CD14-positive monocyte (primary cell): ENCODE results near the gene CCDC107. TPM values are rescaled to one million over a fixed set of nuclear protein-coding genes. Genes with fewer than 3 reads are reported as not detected.

Source experiments
- DNase-seq, 3 donors: peaks; one replicate each; pipeline ENCODE4 v3.0.0-alpha.2; 2011 to 2022
- H2AFZ ChIP-seq: 2 replicates; pipeline ENCODE4 v1.6.0; 2012; ENCODE audit warnings: mild to moderate bottlenecking, low read depth, low read length, inconsistent platforms; ENCODE audit not compliant: insufficient read depth, poor library complexity, severe bottlenecking
- H3K27ac ChIP-seq, 2 donors: 1 replicate in 1 of 2; 2 replicates in 1 of 2; pipeline ENCODE4 v1.5.1; 2012 to 2013; ENCODE audit warnings: low read length in 2 of 2, control low read depth in 1 of 2, inconsistent platforms in 1 of 2, low read depth in 1 of 2, mild to moderate bottlenecking in 1 of 2
- H3K27me3 ChIP-seq, 2 donors: one replicate each; pipeline versions ENCODE4 v1.6.0 to v1.6.1; 2011 to 2013; ENCODE audit warnings: low read length in 2 of 2; ENCODE audit not compliant: control insufficient read depth in 2 of 2, insufficient read depth in 2 of 2
- H3K36me3 ChIP-seq, 2 donors: replicated peaks in 1 of 2; 1 replicate in 1 of 2; 2 replicates in 1 of 2; pipeline versions ENCODE4 v1.5.1 to v1.6.1; 2012 to 2013; ENCODE audit warnings: low read length in 2 of 2, control low read depth in 1 of 2, inconsistent platforms in 1 of 2, mild to moderate bottlenecking in 1 of 2; ENCODE audit not compliant: insufficient read depth in 2 of 2, control insufficient read depth in 1 of 2
- H3K4me1 ChIP-seq, 2 donors: 1 replicate in 1 of 2; 2 replicates in 1 of 2; pipeline versions ENCODE4 v1.5.1 to v1.6.1; 2012 to 2013; ENCODE audit warnings: low read length in 2 of 2, control low read depth in 1 of 2, inconsistent platforms in 1 of 2, mild to moderate bottlenecking in 1 of 2, moderate library complexity in 1 of 2; ENCODE audit not compliant: insufficient read depth in 2 of 2, control insufficient read depth in 1 of 2
- H3K4me2 ChIP-seq: replicated peaks from 2 replicates; pipeline ENCODE3; 2012; ENCODE audit warnings: low read length, moderate library complexity, mild to moderate bottlenecking; ENCODE audit not compliant: poor library complexity, severe bottlenecking; ENCODE audit errors: extremely low read depth
- H3K4me3 ChIP-seq, 3 experiments: fragments of 200-600 bp in 1 of 3; sonication (generic) in 1 of 3; replicated peaks in 1 of 3; 1 replicate in 2 of 3; 2 replicates in 1 of 3; pipeline ENCODE4 v1.5.1; 2011 to 2013; ENCODE audit warnings: low read length in 3 of 3, mild to moderate bottlenecking in 3 of 3, control low read depth in 2 of 3, low read depth in 2 of 3, inconsistent platforms in 1 of 3, moderate library complexity in 1 of 3
- H3K79me2 ChIP-seq: 2 replicates; pipeline ENCODE4 v1.6.0; 2012; ENCODE audit warnings: mild to moderate bottlenecking, control low read depth, inconsistent platforms, low read length, moderate library complexity; ENCODE audit not compliant: insufficient read depth
- H3K9ac ChIP-seq: 2 replicates; pipeline ENCODE4 v1.6.0; 2017; ENCODE audit warnings: low read length, mild to moderate bottlenecking; ENCODE audit not compliant: insufficient read depth, poor library complexity, severe bottlenecking
- H3K9me3 ChIP-seq, 2 donors: replicated peaks in 1 of 2; 1 replicate in 1 of 2; 2 replicates in 1 of 2; pipeline versions ENCODE4 v1.5.1 to v1.6.1; 2012 to 2013; ENCODE audit warnings: low read length in 2 of 2, control low read depth in 1 of 2; ENCODE audit not compliant: control insufficient read depth in 1 of 2, insufficient read depth in 1 of 2
- H4K20me1 ChIP-seq: 2 replicates; pipeline ENCODE4 v1.6.0; 2012; ENCODE audit warnings: mild to moderate bottlenecking, low read length, control low read depth, moderate library complexity; ENCODE audit not compliant: insufficient read depth
- H3K27ac Mint-ChIP-seq, 7 donors: one replicate each; pipeline ENCODE4 v1.8.0; 2020; ENCODE audit warnings: mild to moderate bottlenecking in 7 of 7, mixed read lengths in 7 of 7, moderate library complexity in 6 of 7, inconsistent platforms in 2 of 7
- H3K27me3 Mint-ChIP-seq, 3 donors: one replicate each; pipeline ENCODE4 v1.8.0; 2021 to 2022; ENCODE audit warnings: low read depth in 3 of 3, mild to moderate bottlenecking in 3 of 3, mixed read lengths in 3 of 3, moderate library complexity in 3 of 3, inconsistent platforms in 1 of 3
- H3K36me3 Mint-ChIP-seq, 2 donors: one replicate each; pipeline ENCODE4 v1.8.0; 2020; ENCODE audit warnings: mixed read lengths in 2 of 2, inconsistent platforms in 1 of 2, mild to moderate bottlenecking in 1 of 2
- H3K4me1 Mint-ChIP-seq: one replicate; pipeline ENCODE4 v1.8.0; 2020; ENCODE audit warnings: mild to moderate bottlenecking, mixed read lengths
- H3K4me3 Mint-ChIP-seq, 2 donors: one replicate each; pipeline ENCODE4 v1.8.0; 2020; ENCODE audit warnings: mild to moderate bottlenecking in 2 of 2, mixed read lengths in 2 of 2, moderate library complexity in 1 of 2
- H3K9me3 Mint-ChIP-seq, 7 donors: one replicate each; pipeline ENCODE4 v1.8.0; 2020 to 2022; ENCODE audit warnings: mixed read lengths in 7 of 7, mild to moderate bottlenecking in 6 of 7, moderate library complexity in 6 of 7, inconsistent platforms in 2 of 7
- WGBS: methylation state at CpG from one replicate; pipeline ENCODE4 v1.1.5; 2013; ENCODE audit warnings: missing lambda C conversion rate; ENCODE audit not compliant: insufficient coverage; 5-methylcytosine and 5-hydroxymethylcytosine counted together
- intact Hi-C, 2 donors: fragments of 100-400 bp; cut with micrococcal nuclease; formaldehyde crosslinking; loops; one replicate each; pipeline versions ENCODE4 v1.15.0 to v1.15.1; 2023
- polyA plus RNA-seq, 3 donors: library from polyadenylated mRNA; depleted of rRNA in 1 of 3; unstranded in 2 of 3; stranded (reverse) in 1 of 3; fragments of 300-500 nt in 2 of 3; fragments of >200 nt in 1 of 3; fragmentation: Illumina TruSeq in 2 of 3; gene quantifications; 1 replicate in 2 of 3; 2 replicates in 1 of 3; pipeline ENCODE4 v1.2.3, GENCODE V29; 2012 to 2021
- TF ChIP-seq, protein P1 (sequence below): fragments of 200-600 bp; IDR thresholded peaks from one replicate; pipeline ENCODE4 v1.8.0; 2022; ENCODE audit warnings: antibody characterized with exemption, mild to moderate bottlenecking

Gene CCDC107
- polyA plus RNA-seq, 3 donors: 17.2 to 32.6 (median 23.2) TPM

- H3K4me3 ChIP-seq: no peak overlapping the region
- Mint-ChIP-seq H3K27me3 (peaks cover 0 to 6% (median 0%) of the 10 kb centered on the region in 3 donors), H3K9me3 (no peaks in the 10 kb centered on the region), H3K4me1 (peaks cover 5% of the 10 kb centered on the region), H3K27ac (peak overlapping the region in 1 of 7 donors; percentile 17), H3K36me3 (no peaks in the 10 kb centered on the region), H3K4me3 (no peak overlapping the region)
- H2AFZ ChIP-seq: no peak overlapping the region
- peaks cover 5 to 8% of the 10 kb centered on the region in 2 donors for H3K4me1 ChIP-seq
- no peaks in the 10 kb centered on the region for H3K79me2 ChIP-seq
- peaks cover 53 to 54% of the 10 kb centered on the region in 2 donors for H3K36me3 ChIP-seq
- H3K4me2 ChIP-seq: no peak overlapping the region
- WGBS: 100% methylated on average over 2 of the region's 3 CpGs
- no peak for DNase-seq
- H3K9ac ChIP-seq: no peak overlapping the region
- no peaks in the 10 kb centered on the region for H3K9me3 ChIP-seq
- peaks cover 55% of the 10 kb centered on the region for H4K20me1 ChIP-seq
- no peak overlapping the region for H3K27ac ChIP-seq
- intact Hi-C loops: loop anchor here (2.0 to 10.0 kb wide), 3 partner anchors 39 to 91 kb away; partner anchors contain the start of genes CCDC107 (in 1 of the 2), RMRP (in 1 of the 2) and TESK1 (in 1 of the 2)
- H3K27me3 ChIP-seq: no peaks in the 10 kb centered on the region
- TF ChIP-seq, protein P1, sequence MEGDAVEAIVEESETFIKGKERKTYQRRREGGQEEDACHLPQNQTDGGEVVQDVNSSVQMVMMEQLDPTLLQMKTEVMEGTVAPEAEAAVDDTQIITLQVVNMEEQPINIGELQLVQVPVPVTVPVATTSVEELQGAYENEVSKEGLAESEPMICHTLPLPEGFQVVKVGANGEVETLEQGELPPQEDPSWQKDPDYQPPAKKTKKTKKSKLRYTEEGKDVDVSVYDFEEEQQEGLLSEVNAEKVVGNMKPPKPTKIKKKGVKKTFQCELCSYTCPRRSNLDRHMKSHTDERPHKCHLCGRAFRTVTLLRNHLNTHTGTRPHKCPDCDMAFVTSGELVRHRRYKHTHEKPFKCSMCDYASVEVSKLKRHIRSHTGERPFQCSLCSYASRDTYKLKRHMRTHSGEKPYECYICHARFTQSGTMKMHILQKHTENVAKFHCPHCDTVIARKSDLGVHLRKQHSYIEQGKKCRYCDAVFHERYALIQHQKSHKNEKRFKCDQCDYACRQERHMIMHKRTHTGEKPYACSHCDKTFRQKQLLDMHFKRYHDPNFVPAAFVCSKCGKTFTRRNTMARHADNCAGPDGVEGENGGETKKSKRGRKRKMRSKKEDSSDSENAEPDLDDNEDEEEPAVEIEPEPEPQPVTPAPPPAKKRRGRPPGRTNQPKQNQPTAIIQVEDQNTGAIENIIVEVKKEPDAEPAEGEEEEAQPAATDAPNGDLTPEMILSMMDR: no peak
Observed at GRCh38 chr9:35695943-35696401, 37.9 kb downstream of the CCDC107 start.

GRCh38 chr9:35696520-35697215 lies 38.6 kb downstream of the CCDC107 start:
- TF ChIP-seq, protein P1: peak; percentile 93
- H3K4me3 Mint-ChIP-seq: no peak overlapping the region
- peaks cover 0 to 3% (median 0%) of the 10 kb centered on the region in 3 donors for H3K27me3 Mint-ChIP-seq
- H3K9me3 Mint-ChIP-seq: no peaks in the 10 kb centered on the region
- intact Hi-C loops: loop anchor here (2.0 to 10.0 kb wide), 3 partner anchors 39 to 92 kb away; partner anchors contain the start of genes CCDC107 (in 1 of the 2), RMRP (in 1 of the 2) and TESK1 (in 1 of the 2)
- Histone ChIP-seq H3K4me3 (no peak overlapping the region), H4K20me1 (peaks cover 62% of the 10 kb centered on the region), H3K9me3 (no peaks in the 10 kb centered on the region), H2AFZ (no peak overlapping the region), H3K9ac (no peak overlapping the region), H3K36me3 (peaks cover 59 to 61% of the 10 kb centered on the region in 2 donors), H3K4me2 (no peak overlapping the region), H3K27me3 (no peaks in the 10 kb centered on the region), H3K27ac (no peak overlapping the region), H3K79me2 (no peaks in the 10 kb centered on the region), H3K4me1 (peaks cover 0 to under 1% of the 10 kb centered on the region in 2 donors)
- H3K4me1 Mint-ChIP-seq: no peaks in the 10 kb centered on the region
- WGBS: 44% methylated on average over 4 of the region's 9 CpGs
- peak overlapping the region in 4 of 7 donors; percentile 22 to 87 (median 63) for H3K27ac Mint-ChIP-seq
- H3K36me3 Mint-ChIP-seq: no peaks in the 10 kb centered on the region
- DNase-seq: peak; percentile 33 to 60 (median 57)
